Measurements from ENCODE around the gene RGMB. TPM values are rescaled to one million over a fixed set of nuclear protein-coding genes. Genes with fewer than 3 reads are reported as not detected.

The RGMB gene
- total RNA-seq, 4 donors from 2014 or later = 39.0 to 125 (median 50.3) TPM

GRCh38 chr5:98791898-98792580 lies 18.6 kb downstream of the RGMB start:
- TF ChIP-seq CTCF (IDR thresholded peaks at IDR 0.05) (no peak), POLR2AphosphoS5 (IDR thresholded peaks at IDR 0.05) (no peak), POLR2A (IDR thresholded peaks at IDR 0.05) (no peak), EP300 (IDR thresholded peaks at IDR 0.05; ENCODE audit: low read depth) (no peak)
- in situ Hi-C loops (cut with MboI; ENCODE audit: low pct_ligation_motif_present in 1 of 4, low pct_unique_long_range_greater_than_20kb in 1 of 4, low sequenced_read_pairs in 3 of 4) = loop anchor here in 1 of 4 donors (25.0 kb wide), 1 partner anchor 1255 kb away; no protein-coding TSS in a partner anchor
- Histone ChIP-seq H3K4me1 (peaks cover 22 to 87% (median 52%) of the 10 kb centered on the region in 4 donors), H3K27ac (peak overlapping the region in 3 of 4 donors; percentile 7 to 37 (median 31)), H3K9me3 (no peaks in the 10 kb centered on the region), H3K36me3 (no peaks in the 10 kb centered on the region), H3K4me3 (no peak overlapping the region), H3K27me3 (no peaks in the 10 kb centered on the region)
- 30 to 33% methylated on average over 4 to 7 of the region's 7 CpGs for WGBS, 2 donors (ENCODE audit: low coverage in 1 of 2)
- DNase-seq = no peak
- intact Hi-C loops (cut with DNase I; ENCODE audit: low total_unique reads) = no loop called here

DNA sequence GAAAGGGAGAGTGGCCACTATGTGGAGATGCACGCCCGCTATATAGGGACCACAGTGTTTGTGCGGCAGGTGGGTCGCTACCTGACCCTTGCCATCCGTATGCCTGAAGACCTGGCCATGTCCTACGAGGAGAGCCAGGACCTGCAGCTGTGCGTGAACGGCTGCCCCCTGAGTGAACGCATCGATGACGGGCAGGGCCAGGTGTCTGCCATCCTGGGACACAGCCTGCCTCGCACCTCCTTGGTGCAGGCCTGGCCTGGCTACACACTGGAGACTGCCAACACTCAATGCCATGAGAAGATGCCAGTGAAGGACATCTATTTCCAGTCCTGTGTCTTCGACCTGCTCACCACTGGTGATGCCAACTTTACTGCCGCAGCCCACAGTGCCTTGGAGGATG lies 19.8 kb downstream of the RGMB start:
- Histone ChIP-seq H3K27me3 (no peaks in the 10 kb centered on the region), H3K36me3 (no peaks in the 10 kb centered on the region), H3K4me3 (no peak overlapping the region), H3K27ac (peak overlapping the region in 2 of 4 donors; percentile 5 to 31), H3K4me1 (peaks cover 22 to 75% (median 40%) of the 10 kb centered on the region in 4 donors), H3K9me3 (no peaks in the 10 kb centered on the region)
- intact Hi-C loops (cut with DNase I; ENCODE audit: low total_unique reads) (no loop called here), in situ Hi-C loops (cut with MboI; ENCODE audit: low pct_ligation_motif_present in 1 of 4, low pct_unique_long_range_greater_than_20kb in 1 of 4, low sequenced_read_pairs in 3 of 4) (loop anchor here in 1 of 4 donors (25.0 kb wide), 1 partner anchor 1256 kb away; no protein-coding TSS in a partner anchor)
- TF ChIP-seq EP300 (IDR thresholded peaks at IDR 0.05; ENCODE audit: low read depth) = no peak
- TF ChIP-seq POLR2AphosphoS5 (IDR thresholded peaks at IDR 0.05) = no peak
- TF ChIP-seq CTCF (IDR thresholded peaks at IDR 0.05) = no peak
- no peak for TF ChIP-seq POLR2A (IDR thresholded peaks at IDR 0.05)
- WGBS, 2 donors (ENCODE audit: low coverage in 1 of 2) = 60 to 73% methylated on average over 1 to 14 of the region's 14 CpGs
- no peak for DNase-seq

GRCh38 chr5:98794001-98794400 lies 20.5 kb downstream of the RGMB start:
- H3K4me1 ChIP-seq = peaks cover 17 to 67% (median 33%) of the 10 kb centered on the region in 4 donors

More at GRCh38 chr5:98794001-98794400, 20.5 kb downstream of the RGMB start:
- in situ Hi-C loops (cut with MboI; ENCODE audit: low pct_ligation_motif_present in 1 of 4, low pct_unique_long_range_greater_than_20kb in 1 of 4, low sequenced_read_pairs in 3 of 4) (loop anchor here in 1 of 4 donors (25.0 kb wide), 1 partner anchor 1257 kb away; no protein-coding TSS in a partner anchor), intact Hi-C loops (cut with DNase I; ENCODE audit: low total_unique reads) (no loop called here)
- no peaks in the 10 kb centered on the region for H3K9me3 ChIP-seq
- no peak overlapping the region for H3K4me3 ChIP-seq
- no peak for DNase-seq
- H3K27ac ChIP-seq = peak overlapping the region in 3 of 4 donors; percentile 5 to 31 (median 21)
- H3K27me3 ChIP-seq = no peaks in the 10 kb centered on the region
- TF ChIP-seq POLR2A (IDR thresholded peaks at IDR 0.05) (no peak), POLR2AphosphoS5 (IDR thresholded peaks at IDR 0.05) (no peak), EP300 (IDR thresholded peaks at IDR 0.05; ENCODE audit: low read depth) (no peak), CTCF (IDR thresholded peaks at IDR 0.05) (peak in 3 of 5 experiments; percentile 13 to 34 (median 13))
- 54 to 70% methylated on average over 7 of the region's 7 CpGs for WGBS, 2 donors (ENCODE audit: low coverage in 1 of 2)
- no peaks in the 10 kb centered on the region for H3K36me3 ChIP-seq
